LNCaP clone FGC (cell line): ENCODE data around the gene RNF212.

Experiments used
- DNase-seq: peaks from one replicate; pipeline ENCODE4 v3.0.0-alpha.2; 2011; ENCODE audit warnings: low read depth
- H3K4me3 ChIP-seq: 2 replicates; pipeline ENCODE4 v1.5.1; 2011; ENCODE audit warnings: mild to moderate bottlenecking, low read depth, low read length, control low read depth
- CTCF ChIP-seq: IDR thresholded peaks from 2 replicates; pipeline ENCODE4 v1.5.1; 2012; ENCODE audit warnings: mild to moderate bottlenecking; ENCODE audit not compliant: control insufficient read depth, insufficient read depth; ENCODE audit errors: extremely low read depth

The RNF212 gene

GRCh38 chr4:1032861-1033260, 80.5 kb downstream of the RNF212 start:
- no peak for DNase-seq
- no peak overlapping the region for H3K4me3 ChIP-seq
- no peak for TF ChIP-seq CTCF

DNA sequence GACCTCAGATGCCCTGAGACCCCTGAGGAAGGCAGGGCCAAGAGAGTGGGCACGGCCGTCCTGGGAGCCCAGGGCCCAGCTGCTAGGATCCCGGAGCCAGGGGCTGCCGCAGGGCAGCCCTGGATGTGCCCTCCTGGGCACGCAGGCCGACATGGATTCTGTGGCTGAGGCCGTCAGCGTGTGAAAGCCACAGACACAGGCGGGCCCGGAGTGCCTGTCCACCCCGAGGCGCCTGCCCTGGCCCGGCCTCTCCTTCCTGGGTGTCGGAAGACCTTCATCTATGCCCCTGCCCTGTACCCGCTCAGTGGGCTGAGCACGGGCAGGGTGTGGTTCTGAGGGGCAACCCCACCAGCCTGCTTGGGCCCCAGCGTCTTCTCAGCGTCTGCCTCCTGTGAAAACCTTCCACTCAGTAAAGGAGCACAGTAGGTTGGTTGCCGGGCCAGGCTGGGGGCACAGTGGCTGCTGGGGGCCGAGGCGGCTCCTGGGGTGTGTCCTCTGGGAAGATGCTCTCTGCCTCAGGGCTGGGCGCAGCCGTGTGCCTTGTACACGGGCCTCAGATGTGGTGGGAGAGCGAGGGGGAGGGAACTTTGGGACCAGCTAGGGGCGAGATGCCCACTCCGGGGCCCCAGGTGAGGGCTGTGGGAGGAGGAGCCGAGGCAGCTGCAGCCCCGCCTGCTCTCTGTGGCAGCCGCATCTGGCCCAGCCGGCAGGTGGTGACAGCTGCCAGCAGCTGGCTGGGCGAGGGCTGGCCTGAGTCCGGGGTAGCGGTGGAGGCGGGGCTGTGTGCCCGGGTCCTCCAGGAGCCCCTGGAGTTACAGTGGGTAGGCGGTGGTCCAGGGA, 81.2 kb downstream of the RNF212 start:
- peak; percentile 50 for TF ChIP-seq CTCF
- no peak overlapping the region for H3K4me3 ChIP-seq
- no peak for DNase-seq

DNA sequence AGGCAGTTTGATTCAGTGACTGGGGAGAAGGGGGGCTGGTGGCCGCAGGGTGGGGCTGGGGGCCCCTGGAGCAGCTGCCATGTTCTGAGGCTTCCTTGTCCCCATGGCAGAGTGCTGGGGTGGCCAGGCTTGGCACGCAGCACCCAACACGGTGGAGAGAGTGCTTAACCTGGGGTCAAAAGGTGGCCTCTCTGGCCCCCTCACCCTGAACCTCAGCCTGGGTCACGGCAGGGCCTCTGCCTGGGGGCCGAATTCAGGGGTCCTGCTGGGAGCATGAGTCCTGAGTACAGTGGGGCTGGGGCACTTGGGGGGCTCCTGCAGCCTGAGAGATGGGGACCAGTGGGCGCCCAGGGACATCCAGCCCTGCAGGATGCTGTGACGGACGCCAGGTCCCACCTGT, 82.0 kb downstream of the RNF212 start:
- no peak for TF ChIP-seq CTCF
- no peak overlapping the region for H3K4me3 ChIP-seq
- no peak for DNase-seq

- DNase-seq: no peak
- H3K4me3 ChIP-seq: no peak overlapping the region
- no peak for TF ChIP-seq CTCF
These were observed 82.8 kb downstream of the RNF212 start for GRCh38 chr4:1030559-1030958.

DNA sequence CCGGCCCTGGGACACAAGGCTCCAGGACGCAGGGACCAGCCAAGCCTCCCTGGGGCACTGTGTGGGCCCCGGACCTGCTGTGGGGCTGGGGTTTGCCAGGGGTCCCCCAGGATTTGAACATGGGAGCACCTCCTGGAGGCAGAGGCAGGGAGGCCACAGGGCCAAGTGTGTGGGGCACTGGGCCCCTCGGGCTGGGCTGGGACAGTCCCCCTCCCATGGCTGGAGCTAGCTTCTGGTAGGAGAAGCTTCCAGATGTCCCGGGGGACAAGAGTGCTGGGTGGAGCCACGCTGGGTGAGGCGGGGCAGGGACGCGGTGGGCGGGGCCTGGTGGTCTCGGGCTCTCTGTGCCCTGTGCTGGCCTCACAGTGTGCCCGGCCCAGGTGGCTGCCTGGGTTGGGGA, 83.3 kb downstream of the RNF212 start:
- no peak overlapping the region for H3K4me3 ChIP-seq
- no peak for TF ChIP-seq CTCF
- no peak for DNase-seq

GRCh38 chr4:1029529-1029928, 83.8 kb downstream of the RNF212 start:
- H3K4me3 ChIP-seq: no peak overlapping the region
- DNase-seq: no peak
- TF ChIP-seq CTCF: no peak
